MM.1S (cell line): ENCODE measurements around the gene PEAK1.

ENCODE experiments used
- DNase-seq: peaks from one replicate; pipeline ENCODE4 v3.0.0-alpha.2; 2015
- H2AFZ ChIP-seq: fragments of 300-600 bp; sonication (generic); 2 replicates; pipeline ENCODE4 v1.6.0; 2016; ENCODE audit warnings: antibody characterized with exemption, low read length
- H3F3A ChIP-seq: fragments of 300-600 bp; sonication (generic); 2 replicates; pipeline ENCODE4 v1.6.1; 2016; ENCODE audit warnings: mild to moderate bottlenecking, antibody characterized with exemption, low read length, moderate library complexity, mixed read lengths; ENCODE audit not compliant: insufficient read depth
- H3K27ac ChIP-seq: fragments of 300-600 bp; sonication (generic); 2 replicates; pipeline ENCODE4 v1.5.1; 2016; ENCODE audit warnings: mild to moderate bottlenecking, low read length
- H3K27me3 ChIP-seq: fragments of 300-600 bp; sonication (generic); replicated peaks from 2 replicates; pipeline ENCODE4 v1.6.0; 2016; ENCODE audit warnings: low read length; ENCODE audit not compliant: insufficient read depth
- H3K36me3 ChIP-seq: fragments of 300-600 bp; sonication (generic); replicated peaks from 2 replicates; pipeline ENCODE4 v1.6.1; 2016; ENCODE audit warnings: mild to moderate bottlenecking, low read length, mixed read lengths; ENCODE audit not compliant: insufficient read depth
- H3K4me1 ChIP-seq: fragments of 300-600 bp; sonication (generic); 2 replicates; pipeline ENCODE4 v1.6.1; 2016; ENCODE audit warnings: low read length, mixed read lengths
- H3K4me2 ChIP-seq: fragments of 300-600 bp; sonication (generic); 2 replicates; pipeline ENCODE4 v1.6.0; 2016; ENCODE audit warnings: low read depth, low read length
- H3K4me3 ChIP-seq: fragments of 300-600 bp; sonication (generic); 2 replicates; pipeline ENCODE4 v1.5.1; 2016; ENCODE audit warnings: low read length, mixed read lengths
- H3K79me2 ChIP-seq: fragments of 300-600 bp; sonication (generic); 2 replicates; pipeline ENCODE4 v1.6.1; 2016; ENCODE audit warnings: mixed run types, low read length, mixed read lengths
- H3K9ac ChIP-seq: fragments of 300-600 bp; sonication (generic); 2 replicates; pipeline ENCODE4 v1.6.1; 2016; ENCODE audit warnings: low read length, mixed read lengths
- H3K9me2 ChIP-seq: fragments of 300-600 bp; sonication (generic); replicated peaks from 2 replicates; pipeline ENCODE4 v1.6.1; 2016; ENCODE audit warnings: mild to moderate bottlenecking, low read length, mixed read lengths; ENCODE audit not compliant: insufficient read depth
- H3K9me3 ChIP-seq: fragments of 300-600 bp; sonication (generic); replicated peaks from 2 replicates; pipeline ENCODE4 v1.6.1; 2016; ENCODE audit warnings: mild to moderate bottlenecking, low read length, mixed read lengths; ENCODE audit not compliant: insufficient read depth
- H4K20me1 ChIP-seq: fragments of 300-600 bp; sonication (generic); 2 replicates; pipeline ENCODE4 v1.6.1; 2016; ENCODE audit warnings: mild to moderate bottlenecking, low read length, moderate library complexity, mixed read lengths; ENCODE audit not compliant: insufficient read depth
- CTCF ChIP-seq: fragments of 300-600 bp; sonication (generic); IDR thresholded peaks from 2 replicates; pipeline ENCODE4 v1.5.1; 2016; ENCODE audit warnings: antibody characterized with exemption, low read length, mixed read lengths
- EZH2 ChIP-seq: fragments of 300-600 bp; sonication (generic); optimal IDR thresholded peaks from 2 replicates; pipeline ENCODE3; 2017; ENCODE audit warnings: low read depth, mild to moderate bottlenecking, antibody characterized with exemption, low read length, mixed read lengths
- EZH2phosphoT487 ChIP-seq: fragments of 300-600 bp; sonication (generic); IDR thresholded peaks from 2 replicates; pipeline ENCODE4 v1.6.1; 2018; ENCODE audit warnings: antibody characterized with exemption, low read length

Gene PEAK1

GRCh38 chr15:77347197-77347596 lies 72.7 kb downstream of the PEAK1 start:
- Histone ChIP-seq H3K27ac (no peak overlapping the region), H3K4me1 (peaks cover 8% of the 10 kb centered on the region), H3K9me2 (no peaks in the 10 kb centered on the region), H2AFZ (no peak overlapping the region), H3K9me3 (no peaks in the 10 kb centered on the region), H3F3A (peaks cover 8% of the 10 kb centered on the region; the same call in 1 of the 2 replicates), H4K20me1 (no peaks in the 10 kb centered on the region), H3K4me2 (no peak overlapping the region), H3K4me3 (no peak overlapping the region), H3K79me2 (no peaks in the 10 kb centered on the region), H3K36me3 (no peaks in the 10 kb centered on the region), H3K27me3 (no peaks in the 10 kb centered on the region), H3K9ac (no peak overlapping the region)
- TF ChIP-seq EZH2 (no peak), CTCF (no peak)
- DNase-seq, result no peak

GRCh38 chr15:77346245-77347036 lies 73.5 kb downstream of the PEAK1 start:
- Histone ChIP-seq H3K4me1 (peaks cover 10% of the 10 kb centered on the region), H2AFZ (no peak overlapping the region), H4K20me1 (no peaks in the 10 kb centered on the region), H3K9me2 (no peaks in the 10 kb centered on the region), H3K4me3 (no peak overlapping the region), H3K36me3 (no peaks in the 10 kb centered on the region), H3F3A (peaks cover 11% of the 10 kb centered on the region; the same call in 1 of the 2 replicates), H3K79me2 (peaks cover 2% of the 10 kb centered on the region), H3K9ac (no peak overlapping the region), H3K4me2 (no peak overlapping the region), H3K27me3 (no peaks in the 10 kb centered on the region), H3K27ac (no peak overlapping the region), H3K9me3 (no peaks in the 10 kb centered on the region)
- TF ChIP-seq CTCF (no peak), EZH2 (no peak), EZH2phosphoT487 (no peak)
- no peak for DNase-seq

- Histone ChIP-seq H3K4me1 (peaks cover 11% of the 10 kb centered on the region), H3K4me2 (peak overlapping the region; percentile 47; the same call in 1 of the 2 replicates), H3K9ac (peak overlapping the region; percentile 45; the same call in 1 of the 2 replicates), H4K20me1 (no peaks in the 10 kb centered on the region), H3K9me3 (no peaks in the 10 kb centered on the region), H3F3A (peaks cover 11% of the 10 kb centered on the region; the same call in 1 of the 2 replicates), H3K27ac (peak overlapping the region; percentile 81; the same call in 1 of the 2 replicates), H3K36me3 (no peaks in the 10 kb centered on the region), H2AFZ (no peak overlapping the region), H3K9me2 (no peaks in the 10 kb centered on the region), H3K79me2 (peaks cover 8% of the 10 kb centered on the region), H3K4me3 (no peak overlapping the region), H3K27me3 (no peaks in the 10 kb centered on the region)
- TF ChIP-seq EZH2phosphoT487 (no peak), EZH2 (no peak), CTCF (no peak)
- peak; percentile 15 for DNase-seq
These were observed 77.1 kb downstream of the PEAK1 start for GRCh38 chr15:77342807-77343206.
